Kidney (tissue), 14 donors: ENCODE results near the gene PFDN2. TPM values are rescaled to one million over a fixed set of nuclear protein-coding genes. Genes with fewer than 3 reads are reported as not detected.

ENCODE experiments used
- DNase-seq, 5 donors: peaks; one replicate each; pipeline ENCODE4 v3.0.0-alpha.2; 2013 to 2020
- FAIRE-seq: peaks from 2 replicates; lab custom pipeline; 2012; peaks lifted over from hg19 to GRCh38; lab: Jason Lieb, UNC
- H3K27ac ChIP-seq, 2 donors: one replicate each; pipeline ENCODE4 v1.7.0; 2013; ENCODE audit warnings: low read depth in 2 of 2, low read length in 2 of 2, inconsistent platforms in 1 of 2
- H3K27me3 ChIP-seq: one replicate; pipeline ENCODE4 v1.7.1; 2013; ENCODE audit warnings: low read length, inconsistent platforms; ENCODE audit not compliant: control insufficient read depth, insufficient read depth
- H3K36me3 ChIP-seq, 3 donors: one replicate each; pipeline versions ENCODE4 v1.7.0 to v1.7.1; 2013; ENCODE audit warnings: low read length in 3 of 3, control low read depth in 1 of 3, inconsistent platforms in 1 of 3; ENCODE audit not compliant: insufficient read depth in 3 of 3, control insufficient read depth in 2 of 3
- H3K4me1 ChIP-seq, 3 donors: one replicate each; pipeline versions ENCODE4 v1.7.0 to v1.7.1; 2013; ENCODE audit warnings: low read length in 3 of 3, inconsistent platforms in 1 of 3, low read depth in 1 of 3; ENCODE audit not compliant: control insufficient read depth in 2 of 3, insufficient read depth in 2 of 3
- H3K4me3 ChIP-seq, 3 donors: one replicate each; pipeline versions ENCODE4 v1.7.0 to v1.8.1; 2013; ENCODE audit warnings: low read length in 3 of 3, control low read depth in 1 of 3, inconsistent platforms in 1 of 3
- H3K9ac ChIP-seq, 3 donors: one replicate each; pipeline versions ENCODE4 v1.7.0 to v1.7.1; 2013; ENCODE audit warnings: low read length in 3 of 3, control low read depth in 1 of 3, inconsistent platforms in 1 of 3
- H3K9me3 ChIP-seq, 3 donors: one replicate each; pipeline versions ENCODE4 v1.7.0 to v1.7.1; 2013; ENCODE audit warnings: low read length in 3 of 3, control low read depth in 1 of 3, inconsistent platforms in 1 of 3; ENCODE audit not compliant: control insufficient read depth in 2 of 3, insufficient read depth in 1 of 3
- intact Hi-C: fragments of 100-400 bp; cut with DNase I; formaldehyde crosslinking; loops from one replicate; pipeline ENCODE4 v1.11.1; 2022
- polyA plus RNA-seq: library from polyadenylated mRNA; stranded (reverse); fragments of 350-450 nt; fragmentation: Illumina TruSeq; extraction: RNeasy Lipid Tissue Mini Kit (QIAGEN cat#74804); gene quantifications from one replicate; pipeline ENCODE4 v1.2.3, GENCODE V29; 2014; ENCODE audit warnings: low read depth, low replicate concordance; ENCODE audit not compliant: insufficient read depth
- total RNA-seq: library from RNA; stranded (reverse); fragmentation: NEBNext Ultra II Directional; extraction: Animal tissue kit (Norgen Biotek cat#: 25700); gene quantifications from one replicate; pipeline ENCODE4 v1.2.1, GENCODE V29; 2021
- TF ChIP-seq, protein P1 (sequence below): IDR thresholded peaks from 3 replicates; pipeline ENCODE4 v1.5.1; 2012; ENCODE audit warnings: mild to moderate bottlenecking, moderate library complexity, borderline replicate concordance; ENCODE audit not compliant: insufficient read depth; ENCODE audit errors: extremely low read depth
- donor health status: control.
- donor health status: control.
- donor health status: control.
- donor health status: control.
- donor health status: control.
- donor health status: DM: yes; HTN: yes; CAD: no.
- donor health status: Normal renal cell carcinoma (clear cell type).

PFDN2 gene
- total and polyA plus RNA-seq, 2 donors from 2014 or later = 46.7 to 149 TPM

- H3K9me3 ChIP-seq = no peaks in the 10 kb centered on the region
- FAIRE-seq = no peak
- H3K27ac ChIP-seq = no peak overlapping the region
- peaks cover 4 to 39% (median 20%) of the 10 kb centered on the region in 3 donors for H3K36me3 ChIP-seq
- no peak overlapping the region for H3K4me3 ChIP-seq
- no peaks in the 10 kb centered on the region for H3K27me3 ChIP-seq
- no peak for DNase-seq
- H3K9ac ChIP-seq = no peak overlapping the region
- intact Hi-C loops = no loop called here
- peaks cover 3 to 25% (median 11%) of the 10 kb centered on the region in 3 donors for H3K4me1 ChIP-seq
- TF ChIP-seq, protein P1, sequence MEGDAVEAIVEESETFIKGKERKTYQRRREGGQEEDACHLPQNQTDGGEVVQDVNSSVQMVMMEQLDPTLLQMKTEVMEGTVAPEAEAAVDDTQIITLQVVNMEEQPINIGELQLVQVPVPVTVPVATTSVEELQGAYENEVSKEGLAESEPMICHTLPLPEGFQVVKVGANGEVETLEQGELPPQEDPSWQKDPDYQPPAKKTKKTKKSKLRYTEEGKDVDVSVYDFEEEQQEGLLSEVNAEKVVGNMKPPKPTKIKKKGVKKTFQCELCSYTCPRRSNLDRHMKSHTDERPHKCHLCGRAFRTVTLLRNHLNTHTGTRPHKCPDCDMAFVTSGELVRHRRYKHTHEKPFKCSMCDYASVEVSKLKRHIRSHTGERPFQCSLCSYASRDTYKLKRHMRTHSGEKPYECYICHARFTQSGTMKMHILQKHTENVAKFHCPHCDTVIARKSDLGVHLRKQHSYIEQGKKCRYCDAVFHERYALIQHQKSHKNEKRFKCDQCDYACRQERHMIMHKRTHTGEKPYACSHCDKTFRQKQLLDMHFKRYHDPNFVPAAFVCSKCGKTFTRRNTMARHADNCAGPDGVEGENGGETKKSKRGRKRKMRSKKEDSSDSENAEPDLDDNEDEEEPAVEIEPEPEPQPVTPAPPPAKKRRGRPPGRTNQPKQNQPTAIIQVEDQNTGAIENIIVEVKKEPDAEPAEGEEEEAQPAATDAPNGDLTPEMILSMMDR = no peak
These were observed 11.0 kb upstream of the PFDN2 start for GRCh38 chr1:161128591-161129420.

- TF ChIP-seq, protein P1 = no peak
- Histone ChIP-seq H3K4me1 (peaks cover 0 to 19% (median 11%) of the 10 kb centered on the region in 3 donors), H3K9me3 (no peaks in the 10 kb centered on the region), H3K27me3 (no peaks in the 10 kb centered on the region), H3K9ac (peak overlapping the region in 2 of 3 donors; percentile 34 to 46), H3K4me3 (no peak overlapping the region), H3K27ac (no peak overlapping the region), H3K36me3 (peaks cover 6 to 49% (median 24%) of the 10 kb centered on the region in 3 donors)
- FAIRE-seq (no peak), DNase-seq (no peak)
- intact Hi-C loops = no loop called here
These were observed 9.8 kb upstream of the PFDN2 start for GRCh38 chr1:161127649-161128048.

DNA sequence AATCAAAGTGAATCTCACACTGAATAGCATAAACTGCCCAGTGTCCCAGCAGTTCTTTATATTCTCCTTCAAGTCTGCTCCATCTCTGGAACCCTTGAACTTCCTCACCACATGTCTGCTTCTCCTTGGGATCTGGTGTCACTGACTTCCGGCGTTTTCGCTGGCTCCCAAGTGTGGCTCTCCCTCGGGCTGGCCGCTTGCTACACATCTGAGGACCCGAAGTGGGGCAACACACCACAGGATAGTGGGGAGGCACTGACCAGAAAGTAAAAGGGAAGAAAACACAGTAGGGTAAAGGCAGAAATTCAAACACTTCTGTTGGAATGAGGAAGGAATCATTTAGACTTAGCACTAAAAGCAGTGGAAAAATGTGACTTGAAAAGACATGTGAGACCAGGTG lies 5.1 kb upstream of the PFDN2 start:
- intact Hi-C loops = no loop called here
- no peak for DNase-seq

More for the DNA sequence above, 5.1 kb upstream of the PFDN2 start:
- Histone ChIP-seq H3K4me1 (peaks cover 4 to 36% (median 27%) of the 10 kb centered on the region in 3 donors), H3K36me3 (peaks cover 8 to 60% (median 38%) of the 10 kb centered on the region in 3 donors), H3K27ac (no peak overlapping the region), H3K27me3 (no peaks in the 10 kb centered on the region), H3K9ac (no peak overlapping the region), H3K4me3 (no peak overlapping the region), H3K9me3 (no peaks in the 10 kb centered on the region)
- TF ChIP-seq, protein P1 = no peak
- no peak for FAIRE-seq
